Type B pancreatic cell (in vitro differentiated cells): Measurements from ENCODE around the gene LRRC1. TPM values are rescaled to one million over a fixed set of nuclear protein-coding genes. Genes with fewer than 3 reads are reported as not detected.

ENCODE experiments used
- DNase-seq: peaks from one replicate; pipeline ENCODE4 v3.0.0; 2021; ENCODE audit warnings: mixed read lengths; ENCODE audit not compliant: unreplicated experiment; ENCODE audit errors: extremely low spot score
- H3K27ac Mint-ChIP-seq: 2 replicates; pipeline ENCODE4 v1.8.0; 2021; ENCODE audit warnings: mild to moderate bottlenecking, mixed read lengths
- H3K27me3 Mint-ChIP-seq: 2 replicates; pipeline ENCODE4 v1.8.0; 2021; ENCODE audit warnings: mixed read lengths
- H3K36me3 Mint-ChIP-seq: 2 replicates; pipeline ENCODE4 v1.8.0; 2021; ENCODE audit warnings: mixed read lengths
- H3K4me1 Mint-ChIP-seq: one replicate; pipeline ENCODE4 v1.8.0; 2021; ENCODE audit warnings: mixed read lengths; ENCODE audit not compliant: unreplicated experiment
- H3K4me3 Mint-ChIP-seq: 2 replicates; pipeline ENCODE4 v1.8.0; 2021; ENCODE audit warnings: mild to moderate bottlenecking, mixed read lengths
- H3K9me3 Mint-ChIP-seq: 2 replicates; pipeline ENCODE4 v1.8.0; 2021; ENCODE audit warnings: mixed read lengths
- CTCF ChIP-seq: fragments of 200-600 bp; sonication (generic); conservative IDR thresholded peaks from 2 replicates; pipeline ENCODE4 v1.5.0; 2021; ENCODE audit warnings: antibody characterized with exemption, mild to moderate bottlenecking
- total RNA-seq: library from RNA; stranded (reverse); gene quantifications from 2 replicates; pipeline ENCODE4 v1.2.1, GENCODE V29; 2021; ENCODE audit warnings: low replicate concordance

LRRC1 gene
- total RNA-seq, 1 donor from 2014 or later: 28.9 TPM

DNA sequence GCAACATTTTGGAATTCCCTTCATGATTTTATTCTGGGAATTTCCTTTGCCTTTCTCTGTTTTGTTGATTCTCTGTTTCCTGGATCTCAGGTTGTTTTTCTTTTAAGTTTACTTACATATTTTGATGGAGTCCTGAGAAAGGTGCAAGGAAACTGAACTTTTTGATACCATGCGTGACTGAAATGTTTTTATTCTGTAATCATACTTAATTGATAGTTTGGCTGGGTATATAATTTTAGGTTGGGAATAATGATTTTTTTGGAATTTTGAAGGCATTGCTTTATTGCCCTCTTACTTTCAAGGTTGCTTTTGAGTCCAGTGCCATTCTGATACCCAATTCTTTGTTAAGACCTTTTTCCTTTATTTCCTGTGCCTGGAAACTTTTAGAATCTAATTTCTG is 45.2 kb downstream of the LRRC1 start:
- no peak for DNase-seq
- H3K4me1 Mint-ChIP-seq: peaks cover 19% of the 10 kb centered on the region
- H3K27me3 Mint-ChIP-seq: no peaks in the 10 kb centered on the region
- peaks cover 9% of the 10 kb centered on the region for H3K36me3 Mint-ChIP-seq
- no peaks in the 10 kb centered on the region for H3K9me3 Mint-ChIP-seq
- no peak for TF ChIP-seq CTCF
- H3K27ac Mint-ChIP-seq: no peak overlapping the region
- H3K4me3 Mint-ChIP-seq: no peak overlapping the region

- Mint-ChIP-seq H3K27me3 (no peaks in the 10 kb centered on the region), H3K4me3 (no peak overlapping the region), H3K27ac (no peak overlapping the region), H3K9me3 (no peaks in the 10 kb centered on the region), H3K4me1 (no peaks in the 10 kb centered on the region), H3K36me3 (peaks cover 9% of the 10 kb centered on the region)
- no peak for DNase-seq
- TF ChIP-seq CTCF: no peak
These were observed 50.7 kb downstream of the LRRC1 start for GRCh38 chr6:53845280-53846195.

- no peaks in the 10 kb centered on the region for H3K9me3 Mint-ChIP-seq
- no peak overlapping the region for H3K4me3 Mint-ChIP-seq
These were observed 51.4 kb downstream of the LRRC1 start for GRCh38 chr6:53846250-53846649.

GRCh38 chr6:53847796-53848314 is 53.0 kb downstream of the LRRC1 start:
- H3K9me3 Mint-ChIP-seq: peaks cover 6% of the 10 kb centered on the region
- H3K36me3 Mint-ChIP-seq: peaks cover 12% of the 10 kb centered on the region
- H3K4me3 Mint-ChIP-seq: no peak overlapping the region
- no peaks in the 10 kb centered on the region for H3K4me1 Mint-ChIP-seq
- H3K27me3 Mint-ChIP-seq: no peaks in the 10 kb centered on the region
- no peak for DNase-seq
- TF ChIP-seq CTCF: no peak
- H3K27ac Mint-ChIP-seq: no peak overlapping the region

More at GRCh38 chr6:53846250-53846649, 51.4 kb downstream of the LRRC1 start:
- H3K27me3 Mint-ChIP-seq: no peaks in the 10 kb centered on the region
- no peak overlapping the region for H3K27ac Mint-ChIP-seq
- H3K4me1 Mint-ChIP-seq: no peaks in the 10 kb centered on the region
- no peak for TF ChIP-seq CTCF
- DNase-seq: no peak
- H3K36me3 Mint-ChIP-seq: peaks cover 7% of the 10 kb centered on the region

DNA sequence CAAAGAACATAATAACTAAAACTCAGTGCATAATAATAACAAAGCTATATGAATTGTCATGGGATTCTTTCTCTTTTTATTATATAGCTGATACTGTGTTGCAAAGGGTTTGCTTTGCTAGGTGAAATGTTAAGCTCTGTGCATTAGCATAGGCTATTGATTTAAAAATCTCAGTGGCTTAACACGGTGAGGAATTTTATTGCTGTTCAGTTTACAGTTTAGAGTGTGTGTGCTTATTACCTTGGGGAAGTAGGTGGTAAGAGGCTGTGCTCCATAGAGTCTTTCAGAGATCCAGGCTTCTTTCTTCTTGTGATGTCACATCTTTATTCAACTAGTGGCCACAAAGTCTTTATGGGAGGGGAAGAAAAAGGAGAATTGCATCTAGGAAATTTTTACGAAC is 55.7 kb downstream of the LRRC1 start:
- Mint-ChIP-seq H3K4me3 (no peak overlapping the region), H3K9me3 (peaks cover 6% of the 10 kb centered on the region)

More for the DNA sequence above, 55.7 kb downstream of the LRRC1 start:
- peaks cover 8% of the 10 kb centered on the region for H3K36me3 Mint-ChIP-seq
- peaks cover 7% of the 10 kb centered on the region for H3K4me1 Mint-ChIP-seq
- no peaks in the 10 kb centered on the region for H3K27me3 Mint-ChIP-seq
- no peak for TF ChIP-seq CTCF
- no peak overlapping the region for H3K27ac Mint-ChIP-seq
- DNase-seq: no peak
